K562 (cell line): ENCODE results near the gene GPR3. TPM values are rescaled to one million over a fixed set of nuclear protein-coding genes. Genes with fewer than 3 reads are reported as not detected.
"Not testable (repeated sequence)": the region's sequence is repeated elsewhere in the genome, so short reads cannot be mapped to it uniquely, and the experiment has no call there.

Experiments
- ATAC-seq: fragments of 200-7000 bp; cut with Tn5 transposase; 3 replicates; pipeline ENCODE4 v1.9.1; 2020; ENCODE audit warnings: moderate library complexity
- BruUV-seq: library from RNA; stranded (reverse); fragments of 400-500 nt; replicated peaks from 2 replicates; lab custom pipeline; 2021; lab: Mats Ljungman, UMichigan
- CTCF ChIA-PET: fragments of 300-600 bp; formaldehyde crosslinking; extraction: SDS; loops from one replicate; lab custom pipeline; 2021; ENCODE audit warnings: low intra/inter-chr PET ratio; lab: Yijun Ruan, JAX
- POLR2A ChIA-PET: fragments of 300-600, 350-650 bp; sonication (Branson Sonifier 250); formaldehyde crosslinking; extraction: SDS; loops from one replicate; lab custom pipeline; 2021; ENCODE audit warnings: antibody characterized with exemption, inconsistent platforms; lab: Yijun Ruan, JAX
- DNase-seq, 4 experiments: peaks; one replicate each; pipeline versions ENCODE4 v3.0.0 to v3.0.0-alpha.2; 2011 to 2018; ENCODE audit warnings: low spot score in 3 of 4, mixed read lengths in 3 of 4; ENCODE audit errors: extremely low read depth in 1 of 4
- FAIRE-seq: peaks from 2 replicates; lab custom pipeline; 2011; peaks lifted over from hg19 to GRCh38; lab: Jason Lieb, UNC
- H2AFZ ChIP-seq: 2 replicates; pipeline ENCODE4 v1.6.0; 2011; ENCODE audit warnings: low read depth, low read length, control low read depth, inconsistent platforms
- H3K27ac ChIP-seq: fragments of 200-600 bp; 3 replicates; pipeline ENCODE4 v1.8.0; 2011; ENCODE audit warnings: low read depth, mild to moderate bottlenecking, control low read depth, inconsistent platforms, low read length, moderate library complexity, mixed read lengths; ENCODE audit errors: extremely low read depth
- H3K27me3 ChIP-seq, 2 experiments: fragments of 300-600 bp in 1 of 2; 2 replicates in 1 of 2; 3 replicates in 1 of 2; pipeline versions ENCODE4 v1.6.0 to v1.8.0; 2011; ENCODE audit warnings: inconsistent platforms in 2 of 2, low read length in 2 of 2, mild to moderate bottlenecking in 1 of 2, mixed read lengths in 1 of 2, moderate library complexity in 1 of 2; ENCODE audit not compliant: control insufficient read depth in 2 of 2, insufficient read depth in 2 of 2
- H3K36me3 ChIP-seq: fragments of 300-600 bp; 3 replicates; pipeline ENCODE4 v1.8.0; 2011; ENCODE audit warnings: mild to moderate bottlenecking, low read length, inconsistent platforms; ENCODE audit not compliant: control insufficient read depth, insufficient read depth
- H3K4me1 ChIP-seq, 2 experiments: fragments of 200-600 bp in 1 of 2; replicated peaks in 1 of 2; 2 replicates in 1 of 2; 3 replicates in 1 of 2; pipeline versions ENCODE4 v1.5.1 to v1.8.0; 2011; ENCODE audit warnings: inconsistent platforms in 2 of 2, low read length in 2 of 2, mild to moderate bottlenecking in 1 of 2, mixed read lengths in 1 of 2, moderate library complexity in 1 of 2; ENCODE audit not compliant: control insufficient read depth in 2 of 2, insufficient read depth in 2 of 2
- H3K4me2 ChIP-seq: 2 replicates; pipeline ENCODE4 v1.6.1; 2011; ENCODE audit warnings: low read length, control low read depth, inconsistent platforms, mixed read lengths; ENCODE audit not compliant: insufficient read depth
- H3K4me3 ChIP-seq: fragments of 200-600 bp; sonication (generic), shearing (Covaris generic); 2 replicates; pipeline ENCODE4 v1.5.1; 2016; ENCODE audit warnings: control low read depth, inconsistent platforms
- H3K79me2 ChIP-seq: fragments of 200-600 bp; 3 replicates; pipeline ENCODE4 v1.8.0; 2011; ENCODE audit warnings: low read length, inconsistent platforms; ENCODE audit not compliant: control insufficient read depth, insufficient read depth
- H3K9ac ChIP-seq, 2 experiments: 2 replicates each; pipeline versions ENCODE4 v1.6.0 to v1.6.1; 2011; ENCODE audit warnings: low read depth in 2 of 2, low read length in 2 of 2, control low read depth in 1 of 2, inconsistent platforms in 1 of 2, mild to moderate bottlenecking in 1 of 2, mixed read lengths in 1 of 2; ENCODE audit not compliant: insufficient read depth in 1 of 2
- H3K9me1 ChIP-seq: one replicate; pipeline ENCODE4 v1.6.0; 2011; ENCODE audit warnings: inconsistent platforms, mild to moderate bottlenecking, low read length, moderate library complexity; ENCODE audit not compliant: control insufficient read depth, insufficient read depth
- H3K9me3 ChIP-seq: replicated peaks from 2 replicates; pipeline ENCODE4 v1.5.1; 2011; ENCODE audit warnings: low read depth, low read length, inconsistent platforms; ENCODE audit not compliant: control insufficient read depth, insufficient read depth
- H4K20me1 ChIP-seq: replicated peaks from 2 replicates; pipeline ENCODE4 v1.6.1; 2011; ENCODE audit warnings: low read length, inconsistent platforms, mixed read lengths; ENCODE audit not compliant: control insufficient read depth, insufficient read depth
- POLR2AphosphoS5 ChIP-seq: IDR thresholded peaks from 2 replicates; pipeline ENCODE4 v1.6.1; 2011; ENCODE audit warnings: mild to moderate bottlenecking, low read depth, low read length, moderate library complexity; ENCODE audit not compliant: control insufficient read depth, insufficient read depth
- ZNF23 ChIP-seq: fragments of 250-450 bp; sonication (Bioruptor Pico); IDR thresholded peaks from 2 replicates; pipeline ENCODE4 v1.4.0; 2020; ENCODE audit warnings: mild to moderate bottlenecking
- WGBS: fragments of 100-300 bp; shearing (Covaris generic); methylation state at CpG from one replicate; pipeline ENCODE4 v1.1.6; 2016; ENCODE audit warnings: low coverage, mixed read lengths; ENCODE audit not compliant: insufficient coverage; ENCODE audit errors: missing lambda C conversion rate; 5-methylcytosine and 5-hydroxymethylcytosine counted together
- in situ Hi-C: fragments of 300-500 bp; cut with MboI; formaldehyde crosslinking; loops from 4 replicates; pipeline ENCODE4 v1.15.0; 2018; ENCODE audit warnings: inconsistent platforms, mixed read lengths
- intact Hi-C: fragments of 100-400 bp; cut with micrococcal nuclease; formaldehyde crosslinking; loops from 2 replicates; pipeline ENCODE4 v1.14.2; 2022
- polyA plus RNA-seq, 8 experiments: library from polyadenylated mRNA; depleted of rRNA in 4 of 8; stranded (reverse) in 5 of 8; unstranded in 3 of 8; fragments of >200 nt; fragmentation: Nextera tagmentation in 2 of 8; fragmentation: Illumina TruSeq in 1 of 8; extraction: Ambion mirVana in 2 of 8; extraction: Trizol in 1 of 8; gene quantifications; 2 replicates each; pipeline versions ENCODE4 v1.2.1 to v1.2.3, GENCODE V29; 2011 to 2014; ENCODE audit warnings: inconsistent platforms in 1 of 8, missing spikeins in 1 of 8
- total RNA-seq, 7 experiments: library from RNA; depleted of rRNA in 6 of 7; stranded (reverse); fragments of >200 nt in 6 of 7; fragmentation: Illumina TruSeq in 2 of 7; extraction: Trizol in 2 of 7; gene quantifications; 2 replicates each; pipeline versions ENCODE4 v1.2.1 to v1.2.3, GENCODE V29; 2011 to 2021; ENCODE audit warnings: low replicate concordance in 1 of 7

Gene GPR3
- total and polyA plus RNA-seq, 9 of the 15 experiments (the other 6 are each of a cell fraction or from before 2014, with no cell fraction given): 0.24 to 11.5 (median 3.7) TPM

GRCh38 chr1:27406791-27407190, 14.4 kb downstream of the GPR3 start:
- H3K36me3 ChIP-seq: peaks cover 66% of the 10 kb centered on the region
- intact Hi-C loops, H3K9me3 ChIP-seq, H3K4me2 ChIP-seq, H3K79me2 ChIP-seq, H3K9me1 ChIP-seq, DNase-seq, H2AFZ ChIP-seq, H3K27me3 ChIP-seq, H3K9ac ChIP-seq, in situ Hi-C loops, BruUV-seq, FAIRE-seq, H3K4me3 ChIP-seq, CTCF ChIA-PET, ATAC-seq, H4K20me1 ChIP-seq, H3K27ac ChIP-seq: not testable (repeated sequence)
- POLR2A ChIA-PET: interaction anchor here (0.5 to 1.1 kb wide), 2 partner anchors 10 to 1705 kb away, joined by 3 read pairs; no protein-coding TSS in a partner anchor
- H3K4me1 ChIP-seq: peaks cover 0 to 12% of the 10 kb centered on the region in 2 experiments; a peak in 2 of 5 replicates
- 0 out of 2 replicates have a peak, but pooled peaks have one; percentile 1 for TF ChIP-seq POLR2AphosphoS5
- 73% methylated on average over 2 of the region's 2 CpGs for WGBS

DNA sequence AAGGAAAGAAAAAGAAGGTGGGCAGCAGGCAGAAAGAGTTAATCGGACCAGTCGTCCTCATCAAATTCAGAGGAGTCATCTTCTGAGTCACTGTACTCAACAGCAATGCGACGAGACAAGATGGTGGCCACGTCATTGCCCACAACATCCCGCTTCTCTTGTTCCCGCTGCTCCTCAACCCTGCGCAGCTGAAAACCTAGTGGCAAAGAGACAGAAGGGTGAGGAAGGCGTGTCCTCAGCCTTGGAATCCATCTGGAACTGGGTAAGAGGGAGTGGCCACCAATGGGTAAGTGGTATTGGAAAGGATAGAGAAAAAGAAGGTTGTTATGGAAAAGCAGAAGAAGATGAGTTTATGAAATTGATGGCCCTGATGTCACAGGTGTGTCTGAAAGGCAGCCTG, 15.7 kb downstream of the GPR3 start:
- Histone ChIP-seq H3K36me3 (peaks cover 79% of the 10 kb centered on the region), H3K4me3 (no peak overlapping the region), H4K20me1 (no peaks in the 10 kb centered on the region), H3K9me3 (no peaks in the 10 kb centered on the region), H3K79me2 (no peaks in the 10 kb centered on the region), H3K9ac (no peak overlapping the region), H3K4me1 (peaks cover 0 to 10% of the 10 kb centered on the region in 2 experiments; a peak in 2 of 5 replicates), H3K27ac (no peak overlapping the region), H3K4me2 (no peak overlapping the region), H2AFZ (no peak overlapping the region), H3K27me3 (no peaks in the 10 kb centered on the region), H3K9me1 (peaks cover 3% of the 10 kb centered on the region)
- no peak for DNase-seq
- intact Hi-C loops (no loop called here), in situ Hi-C loops (no loop called here)
- POLR2A ChIA-PET: interaction anchor here (1.1 kb wide), 1 partner anchor 8 kb away, joined by 3 read pairs; no protein-coding TSS in a partner anchor
- no peak for ATAC-seq
- TF ChIP-seq ZNF23 (CRISPR knock-in tag): no peak
- no peak for FAIRE-seq
- CTCF ChIA-PET: no interaction called here
- no TSS peak for BruUV-seq
- 86% methylated on average over 9 of the region's 9 CpGs for WGBS
